ENCODE data around the gene ATXN1.

Gene ATXN1

DNA sequence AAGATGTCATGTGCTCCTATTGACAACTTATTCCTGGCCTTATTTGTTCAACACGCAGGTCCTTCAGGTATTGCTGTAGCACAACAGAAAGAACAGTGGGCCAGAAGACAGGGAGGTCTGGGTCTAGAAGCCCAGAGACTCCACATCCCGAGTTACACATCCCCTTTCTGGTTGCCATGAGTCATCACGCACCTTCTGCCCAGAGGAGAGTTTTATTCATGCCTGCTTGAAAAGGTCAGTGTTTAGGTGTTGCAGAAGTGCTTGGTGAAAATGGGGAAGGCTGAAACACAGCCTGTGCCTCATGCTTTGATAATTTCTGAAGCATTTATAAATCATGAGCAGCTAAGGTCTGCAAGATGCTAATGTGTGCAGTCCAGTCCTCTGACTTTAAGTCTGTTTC, 266.5 kb downstream of the ATXN1 start:
- TF ChIP-seq, protein P1, sequence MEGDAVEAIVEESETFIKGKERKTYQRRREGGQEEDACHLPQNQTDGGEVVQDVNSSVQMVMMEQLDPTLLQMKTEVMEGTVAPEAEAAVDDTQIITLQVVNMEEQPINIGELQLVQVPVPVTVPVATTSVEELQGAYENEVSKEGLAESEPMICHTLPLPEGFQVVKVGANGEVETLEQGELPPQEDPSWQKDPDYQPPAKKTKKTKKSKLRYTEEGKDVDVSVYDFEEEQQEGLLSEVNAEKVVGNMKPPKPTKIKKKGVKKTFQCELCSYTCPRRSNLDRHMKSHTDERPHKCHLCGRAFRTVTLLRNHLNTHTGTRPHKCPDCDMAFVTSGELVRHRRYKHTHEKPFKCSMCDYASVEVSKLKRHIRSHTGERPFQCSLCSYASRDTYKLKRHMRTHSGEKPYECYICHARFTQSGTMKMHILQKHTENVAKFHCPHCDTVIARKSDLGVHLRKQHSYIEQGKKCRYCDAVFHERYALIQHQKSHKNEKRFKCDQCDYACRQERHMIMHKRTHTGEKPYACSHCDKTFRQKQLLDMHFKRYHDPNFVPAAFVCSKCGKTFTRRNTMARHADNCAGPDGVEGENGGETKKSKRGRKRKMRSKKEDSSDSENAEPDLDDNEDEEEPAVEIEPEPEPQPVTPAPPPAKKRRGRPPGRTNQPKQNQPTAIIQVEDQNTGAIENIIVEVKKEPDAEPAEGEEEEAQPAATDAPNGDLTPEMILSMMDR (IDR thresholded peaks at IDR 0.05; ENCODE audit: low read depth, low read length), result no peak
- H3K4me3 ChIP-seq (ENCODE audit: low read depth, low read length), result no peak overlapping the region

DNA sequence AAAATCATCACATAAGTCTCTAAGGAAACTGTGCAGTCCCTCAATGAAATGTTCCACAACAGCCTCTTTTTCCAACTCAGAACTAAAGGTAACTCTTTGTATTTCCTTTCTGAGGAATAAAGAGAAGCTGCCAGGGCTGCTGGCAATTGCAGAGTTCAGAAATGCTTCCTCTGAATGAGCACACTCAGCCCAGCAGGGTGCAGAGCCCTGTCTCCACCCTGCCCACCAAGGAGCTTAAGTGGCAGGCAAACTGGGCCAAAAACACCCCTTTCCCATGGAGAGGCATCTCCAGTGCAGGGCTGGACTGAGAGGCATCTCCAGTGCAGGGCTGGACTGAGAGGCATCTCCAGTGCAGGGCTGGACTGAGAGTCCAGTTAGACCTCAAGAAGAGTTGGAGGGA, 267.5 kb downstream of the ATXN1 start:
- no peak overlapping the region for H3K4me3 ChIP-seq (ENCODE audit: low read depth, low read length)
- TF ChIP-seq, protein P1 (IDR thresholded peaks at IDR 0.05; ENCODE audit: low read depth, low read length), result no peak

DNA sequence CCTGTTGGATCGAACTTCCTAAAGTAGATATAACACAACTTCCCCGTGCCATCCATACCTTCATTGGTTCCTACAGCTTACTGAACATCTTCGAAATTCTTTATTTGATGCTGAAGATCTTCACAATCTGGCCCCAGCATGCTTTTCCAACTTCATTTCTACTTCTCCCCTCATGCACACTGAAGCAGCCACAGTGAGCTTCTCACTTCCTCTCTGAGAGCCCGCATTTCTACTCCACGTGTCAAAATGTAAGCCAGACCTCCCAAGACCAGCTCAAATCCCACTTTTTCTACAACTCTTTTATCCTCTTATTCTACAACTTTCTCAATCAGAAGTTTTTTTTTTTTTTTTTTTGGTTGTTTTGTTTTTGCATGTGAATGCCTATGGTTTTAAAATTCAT, 268.1 kb downstream of the ATXN1 start:
- H3K4me3 ChIP-seq (ENCODE audit: low read depth, low read length), result no peak overlapping the region
- TF ChIP-seq, protein P1 (IDR thresholded peaks at IDR 0.05; ENCODE audit: low read depth, low read length), result no peak

DNA sequence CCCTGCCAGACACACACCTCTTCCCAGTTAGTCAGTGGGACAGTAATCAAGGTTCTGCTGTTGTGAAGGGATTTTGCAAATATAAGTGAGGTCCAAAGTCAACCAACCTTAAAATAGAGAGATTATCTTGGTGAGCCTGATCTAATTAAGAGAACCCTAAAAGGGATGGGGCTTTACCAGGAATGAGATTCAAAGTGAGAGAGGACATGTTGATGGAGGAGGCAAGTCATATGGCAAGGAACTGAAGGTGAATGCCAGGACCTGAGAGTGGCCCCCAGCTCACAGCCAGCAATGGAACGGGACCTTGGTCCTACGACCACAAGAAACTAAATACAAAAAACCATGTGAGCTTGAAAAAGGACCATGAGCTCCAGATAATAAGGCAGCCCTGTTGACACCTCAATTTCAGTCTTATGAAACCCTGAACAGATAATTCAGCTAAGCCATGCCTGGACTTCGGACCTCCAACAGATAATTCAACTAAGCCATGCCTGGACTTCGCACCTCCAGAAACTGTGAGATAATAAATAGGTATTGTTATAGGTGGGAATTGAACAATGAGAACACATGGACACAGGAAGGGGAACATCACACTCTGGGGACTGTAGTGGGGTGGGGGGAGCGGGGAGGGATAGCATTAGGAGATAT, 269.5 kb downstream of the ATXN1 start:
- TF ChIP-seq, protein P1 (IDR thresholded peaks at IDR 0.05; ENCODE audit: low read depth, low read length), result no peak

DNA sequence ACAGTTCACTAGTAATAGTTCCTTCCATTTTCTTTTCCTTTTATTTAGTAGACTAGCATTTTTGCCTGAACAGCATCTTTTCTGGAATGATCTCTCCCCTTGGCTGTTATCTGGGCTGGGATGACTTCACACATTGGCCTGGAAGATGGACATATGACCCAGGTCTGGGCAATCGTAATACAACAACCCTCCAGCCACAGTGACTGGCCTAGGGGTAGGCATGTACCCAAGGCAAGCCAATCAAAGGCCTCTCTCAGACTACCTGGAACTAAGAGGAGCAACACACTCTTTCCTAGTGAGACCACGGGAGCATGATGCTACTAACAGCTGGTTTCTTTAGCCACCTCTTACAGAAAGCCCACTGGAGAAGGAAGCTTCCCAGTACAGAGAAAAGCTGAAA, 270.6 kb downstream of the ATXN1 start:
- H3K4me3 ChIP-seq (ENCODE audit: low read depth, low read length), result no peak overlapping the region
- TF ChIP-seq, protein P1 (IDR thresholded peaks at IDR 0.05; ENCODE audit: low read depth, low read length), result no peak

More for the DNA sequence above, 269.5 kb downstream of the ATXN1 start:
- H3K4me3 ChIP-seq (ENCODE audit: low read depth, low read length), result no peak overlapping the region

DNA sequence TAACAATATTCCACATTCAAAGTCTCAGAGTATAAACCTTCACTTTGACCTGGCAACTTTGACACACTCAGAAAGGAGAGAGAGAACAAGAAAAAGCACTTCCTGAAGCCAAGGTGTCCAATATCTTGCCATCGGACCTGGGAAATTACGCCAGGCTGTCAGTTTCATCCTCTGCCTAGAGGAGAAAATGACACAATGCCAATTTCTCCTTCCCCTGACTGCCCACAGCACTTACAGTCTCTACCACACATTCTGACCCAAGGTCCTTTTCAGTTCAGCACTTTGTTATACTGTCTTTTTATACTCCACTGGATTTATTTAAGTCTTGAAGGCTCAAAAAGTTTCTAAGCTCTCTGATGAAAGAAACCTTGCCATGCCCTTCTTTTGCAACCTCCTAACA, 272.4 kb downstream of the ATXN1 start:
- TF ChIP-seq, protein P1 (IDR thresholded peaks at IDR 0.05; ENCODE audit: low read depth, low read length), result no peak
- H3K4me3 ChIP-seq (ENCODE audit: low read depth, low read length), result no peak overlapping the region

DNA sequence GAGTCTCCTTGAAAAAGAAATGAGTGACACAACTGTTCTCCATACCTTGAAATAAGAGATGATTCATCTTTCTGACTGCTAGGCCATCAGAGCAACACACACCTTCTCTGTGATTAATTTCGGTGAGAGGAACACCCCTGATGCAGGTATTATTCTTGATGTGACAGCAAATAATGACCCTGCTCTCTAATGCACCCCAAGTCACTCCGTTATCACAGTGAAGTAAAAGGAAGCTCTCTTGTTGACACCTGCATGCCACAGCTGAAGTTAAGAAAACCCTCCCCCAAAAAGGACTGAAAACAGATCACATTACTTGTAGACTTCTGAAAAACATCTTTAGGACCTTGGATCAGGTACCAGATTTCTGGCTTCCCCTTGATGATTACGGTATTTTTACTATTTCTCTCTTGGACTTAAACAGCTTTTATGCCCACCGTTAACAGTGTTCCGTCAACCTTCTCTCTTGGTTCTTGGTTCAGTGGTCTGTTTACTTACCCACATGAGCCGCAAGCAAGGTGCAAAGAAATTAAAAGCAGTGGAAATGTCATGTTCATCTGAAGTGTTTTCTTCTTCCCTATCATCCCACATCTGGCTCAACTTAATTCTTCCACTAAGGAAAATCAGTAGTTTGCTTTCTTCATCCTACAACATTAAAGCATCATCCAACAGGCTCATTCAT, 273.1 kb downstream of the ATXN1 start:
- H3K4me3 ChIP-seq (ENCODE audit: low read depth, low read length), result no peak overlapping the region
- TF ChIP-seq, protein P1 (IDR thresholded peaks at IDR 0.05; ENCODE audit: low read depth, low read length), result no peak
